Parathyroid adenoma (tissue), 2 donors: ENCODE data around the gene TEAD4.

ENCODE experiments used
- H2AFZ ChIP-seq: fragments of 300-600 bp; sonication (generic); one replicate; pipeline ENCODE4 v1.7.0; 2017; ENCODE audit warnings: antibody characterized with exemption, mild to moderate bottlenecking
- H3K27ac ChIP-seq: fragments of 300-600 bp; sonication (generic); one replicate; pipeline ENCODE4 v1.7.0; 2017
- H3K27me3 ChIP-seq: fragments of 300-600 bp; sonication (generic); one replicate; pipeline ENCODE4 v1.7.0; 2017; ENCODE audit warnings: low read length; ENCODE audit not compliant: control insufficient read depth, insufficient read depth
- H3K36me3 ChIP-seq: fragments of 300-600 bp; sonication (generic); one replicate; pipeline ENCODE4 v1.7.0; 2017; ENCODE audit warnings: low read length; ENCODE audit not compliant: control insufficient read depth, insufficient read depth
- H3K4me1 ChIP-seq: fragments of 300-600 bp; sonication (generic); one replicate; pipeline ENCODE4 v1.7.0; 2017; ENCODE audit warnings: control low read depth
- H3K4me2 ChIP-seq: fragments of 300-600 bp; sonication (generic); one replicate; pipeline ENCODE4 v1.7.0; 2017; ENCODE audit warnings: low read length
- H3K4me3 ChIP-seq: fragments of 300-600 bp; sonication (generic); one replicate; pipeline ENCODE4 v1.7.0; 2017; ENCODE audit warnings: low read depth, low read length
- H3K79me2 ChIP-seq: fragments of 300-600 bp; sonication (generic); one replicate; pipeline ENCODE4 v1.7.0; 2017; ENCODE audit warnings: control low read depth
- H3K9ac ChIP-seq: fragments of 300-600 bp; sonication (generic); one replicate; pipeline ENCODE4 v1.7.0; 2017; ENCODE audit warnings: mild to moderate bottlenecking
- H3K9me3 ChIP-seq: fragments of 300-600 bp; sonication (generic); one replicate; pipeline ENCODE4 v1.7.0; 2017; ENCODE audit warnings: low read length; ENCODE audit not compliant: control insufficient read depth
- CTCF ChIP-seq: fragments of 300-600 bp; sonication (generic); IDR thresholded peaks from one replicate; pipeline ENCODE4 v1.7.0; 2017; ENCODE audit warnings: antibody characterized with exemption, mild to moderate bottlenecking
- donor health status: primary hyperparathyroidism.

TEAD4 gene

GRCh38 chr12:3081886-3082285, 122.7 kb downstream of the TEAD4 start:
- H3K4me3 ChIP-seq: no peak overlapping the region
- H3K4me2 ChIP-seq: no peak overlapping the region
- H3K9me3 ChIP-seq: no peaks in the 10 kb centered on the region
- no peak overlapping the region for H2AFZ ChIP-seq
- peaks cover 11% of the 10 kb centered on the region for H3K79me2 ChIP-seq
- no peak overlapping the region for H3K27ac ChIP-seq
- H3K4me1 ChIP-seq: peaks cover 17% of the 10 kb centered on the region
- no peaks in the 10 kb centered on the region for H3K27me3 ChIP-seq
- no peak for TF ChIP-seq CTCF
- no peak overlapping the region for H3K9ac ChIP-seq
- no peaks in the 10 kb centered on the region for H3K36me3 ChIP-seq

- no peak overlapping the region for H3K9ac ChIP-seq
- H3K4me1 ChIP-seq: peaks cover 13% of the 10 kb centered on the region
- H3K4me3 ChIP-seq: no peak overlapping the region
- peaks cover 11% of the 10 kb centered on the region for H3K79me2 ChIP-seq
- H2AFZ ChIP-seq: no peak overlapping the region
- no peaks in the 10 kb centered on the region for H3K27me3 ChIP-seq
- H3K27ac ChIP-seq: peak overlapping the region; percentile 31
- no peaks in the 10 kb centered on the region for H3K36me3 ChIP-seq
- no peak for TF ChIP-seq CTCF
- peak overlapping the region; percentile 30 for H3K4me2 ChIP-seq
- no peaks in the 10 kb centered on the region for H3K9me3 ChIP-seq
Observed at GRCh38 chr12:3083241-3083920, 124.2 kb downstream of the TEAD4 start.

GRCh38 chr12:3083921-3084347, 124.7 kb downstream of the TEAD4 start:
- Histone ChIP-seq H3K36me3 (no peaks in the 10 kb centered on the region), H3K4me3 (no peak overlapping the region), H3K27ac (peak overlapping the region; percentile 2), H3K9me3 (no peaks in the 10 kb centered on the region), H3K4me1 (peaks cover 13% of the 10 kb centered on the region), H3K27me3 (no peaks in the 10 kb centered on the region), H3K79me2 (peaks cover 11% of the 10 kb centered on the region), H3K9ac (no peak overlapping the region), H2AFZ (no peak overlapping the region), H3K4me2 (peak overlapping the region; percentile 30)
- no peak for TF ChIP-seq CTCF

- no peaks in the 10 kb centered on the region for H3K27me3 ChIP-seq
- peaks cover 8% of the 10 kb centered on the region for H3K79me2 ChIP-seq
- H3K4me1 ChIP-seq: peaks cover 13% of the 10 kb centered on the region
- no peak overlapping the region for H2AFZ ChIP-seq
- H3K9ac ChIP-seq: no peak overlapping the region
- no peaks in the 10 kb centered on the region for H3K9me3 ChIP-seq
- H3K4me2 ChIP-seq: no peak overlapping the region
- no peaks in the 10 kb centered on the region for H3K36me3 ChIP-seq
- H3K4me3 ChIP-seq: no peak overlapping the region
- no peak overlapping the region for H3K27ac ChIP-seq
- TF ChIP-seq CTCF: no peak
Observed at GRCh38 chr12:3084742-3085141, 125.5 kb downstream of the TEAD4 start.
